K562 (cell line): ENCODE measurements around the gene SLC2A4. TPM values are rescaled to one million over a fixed set of nuclear protein-coding genes. Genes with fewer than 3 reads are reported as not detected.

Experiments used
- ADNP ChIP-seq: fragments of 200-800 bp; sonication (Bioruptor generic); IDR thresholded peaks from 2 replicates; pipeline ENCODE4 v1.6.1; 2016; ENCODE audit warnings: missing genetic modification characterization, missing compliant biosample characterization
- CTBP1 ChIP-seq: fragments of 450-650 bp; IDR thresholded peaks from 2 replicates; pipeline ENCODE4 v1.6.1; 2016; ENCODE audit warnings: borderline replicate concordance
- E2F4 ChIP-seq: sonication (generic); formaldehyde crosslinking; IDR thresholded peaks from 2 replicates; pipeline ENCODE4 v1.8.0; 2022; ENCODE audit warnings: mild to moderate bottlenecking, low read depth, missing genetic modification reagents
- FOXJ2 ChIP-seq: fragments of 200-800 bp; sonication (Bioruptor generic); IDR thresholded peaks from 2 replicates; pipeline ENCODE4 v1.6.1; 2016; ENCODE audit warnings: missing genetic modification characterization, missing compliant biosample characterization
- FOXO4 ChIP-seq: fragments of 450-650 bp; formaldehyde crosslinking; IDR thresholded peaks from 2 replicates; pipeline ENCODE4 v1.4.0; 2020; ENCODE audit warnings: mild to moderate bottlenecking, moderate library complexity
- GTF2F1 ChIP-seq: IDR thresholded peaks from 2 replicates; pipeline ENCODE4 v1.6.1; 2011; ENCODE audit warnings: low read depth, low read length, improper control_type of control experiment
- MNT ChIP-seq, 2 experiments: fragments of 450-650 bp; conservative IDR thresholded peaks; 2 replicates each; pipeline ENCODE4 v1.6.1; 2017; ENCODE audit warnings: mild to moderate bottlenecking in 2 of 2, moderate library complexity in 2 of 2
- MTA1 ChIP-seq: fragments of 450-650 bp; IDR thresholded peaks from 2 replicates; pipeline ENCODE4 v1.6.1; 2017; ENCODE audit warnings: borderline replicate concordance
- NCOR1 ChIP-seq: fragments of 450-650 bp; IDR thresholded peaks from 2 replicates; pipeline ENCODE4 v1.6.1; 2016; ENCODE audit warnings: mild to moderate bottlenecking, moderate library complexity
- RBBP5 ChIP-seq: fragments of 200-600 bp; sonication (generic); IDR thresholded peaks from 2 replicates; pipeline ENCODE4 v1.6.1; 2012; ENCODE audit warnings: borderline replicate concordance, mild to moderate bottlenecking, low read length, control low read depth, inconsistent platforms; ENCODE audit not compliant: insufficient read depth, poor library complexity, severe bottlenecking
- SIN3B ChIP-seq: fragments of 450-650 bp; IDR thresholded peaks from 2 replicates; pipeline ENCODE4 v1.6.1; 2017; ENCODE audit warnings: low read depth, mild to moderate bottlenecking, moderate library complexity
- TCF7L2 ChIP-seq: fragments of 150-350 bp; IDR thresholded peaks from 2 replicates; pipeline ENCODE4 v1.6.1; 2016; ENCODE audit warnings: low read depth, mild to moderate bottlenecking, low read length, moderate library complexity
- ZBTB33 ChIP-seq: sonication (generic); formaldehyde crosslinking; IDR thresholded peaks from 2 replicates; pipeline ENCODE4 v1.8.1; 2023; ENCODE audit warnings: mild to moderate bottlenecking, missing genetic modification reagents
- ZBTB5 ChIP-seq: fragments of 450-650 bp; IDR thresholded peaks from 2 replicates; pipeline ENCODE4 v1.6.1; 2017; ENCODE audit warnings: antibody characterized with exemption
- ZNF280B ChIP-seq: fragments of 250-450 bp; sonication (Bioruptor Pico); IDR thresholded peaks from 2 replicates; pipeline ENCODE4 v1.5.1; 2021; ENCODE audit warnings: mild to moderate bottlenecking
- polyA plus RNA-seq, 8 experiments: library from polyadenylated mRNA; depleted of rRNA in 4 of 8; stranded (reverse) in 5 of 8; unstranded in 3 of 8; fragments of >200 nt; fragmentation: Nextera tagmentation in 2 of 8; fragmentation: Illumina TruSeq in 1 of 8; extraction: Ambion mirVana in 2 of 8; extraction: Trizol in 1 of 8; gene quantifications; 2 replicates each; pipeline versions ENCODE4 v1.2.1 to v1.2.3, GENCODE V29; 2011 to 2014; ENCODE audit warnings: inconsistent platforms in 1 of 8, missing spikeins in 1 of 8
- total RNA-seq, 7 experiments: library from RNA; depleted of rRNA in 6 of 7; stranded (reverse); fragments of >200 nt in 6 of 7; fragmentation: Illumina TruSeq in 2 of 7; extraction: Trizol in 2 of 7; gene quantifications; 2 replicates each; pipeline versions ENCODE4 v1.2.1 to v1.2.3, GENCODE V29; 2011 to 2021; ENCODE audit warnings: low replicate concordance in 1 of 7

The SLC2A4 gene
- total and polyA plus RNA-seq, 9 of the 15 experiments (the other 6 are each of a cell fraction or from before 2014, with no cell fraction given), result 0.74 to 3.5 (median 1.6) TPM

- TF ChIP-seq E2F4 (CRISPR knock-in tag) (no peak), ZBTB5 (no peak), FOXJ2 (no peak), CTBP1 (peak; percentile 58), ZNF280B (CRISPR knock-in tag) (no peak), NCOR1 (peak; percentile 16; the same call in 1 of the 2 replicates), ADNP (tag) (no peak), MNT (conservative IDR thresholded peaks at IDR 0.05) (peak; percentile 79 to 85), TCF7L2 (no peak), FOXO4 (no peak), RBBP5 (no peak), SIN3B (peak; percentile 75), MTA1 (peak; percentile 97), GTF2F1 (no peak; the same call in 1 of the 2 replicates), ZBTB33 (CRISPR knock-in tag) (peak; percentile 34; the same call in 1 of the 2 replicates)
Measured at GRCh38 chr17:7252176-7253043, 29.1 kb upstream of the SLC2A4 start, which contains the start of gene ELP5 (continued).
